ENCODE measurements around the gene GRID2.

The GRID2 gene

GRCh38 chr4:92678292-92678691, 374.5 kb downstream of the GRID2 start:
- no peak for DNase-seq (ENCODE audit: low read depth in 2 of 2)

DNA sequence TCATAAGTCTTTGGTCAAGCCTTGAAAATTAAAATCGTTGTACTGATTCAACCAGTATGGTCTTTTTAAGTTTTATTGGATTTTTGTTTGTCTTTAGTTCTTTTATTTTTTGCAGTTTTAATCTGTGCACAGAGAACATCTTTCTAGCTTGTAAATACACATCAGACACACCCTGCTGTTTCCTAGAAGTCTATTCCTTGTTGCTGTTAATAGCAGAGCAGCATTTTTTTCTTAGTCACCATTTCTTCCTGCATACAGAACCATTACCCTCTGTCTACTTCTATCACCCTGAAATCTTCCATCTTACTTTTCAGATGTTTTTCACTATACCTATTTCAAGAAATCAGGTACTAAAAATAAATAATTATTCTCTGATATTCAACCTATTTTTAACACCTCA, 375.4 kb downstream of the GRID2 start:
- DNase-seq (ENCODE audit: low read depth in 2 of 2), result no peak

DNA sequence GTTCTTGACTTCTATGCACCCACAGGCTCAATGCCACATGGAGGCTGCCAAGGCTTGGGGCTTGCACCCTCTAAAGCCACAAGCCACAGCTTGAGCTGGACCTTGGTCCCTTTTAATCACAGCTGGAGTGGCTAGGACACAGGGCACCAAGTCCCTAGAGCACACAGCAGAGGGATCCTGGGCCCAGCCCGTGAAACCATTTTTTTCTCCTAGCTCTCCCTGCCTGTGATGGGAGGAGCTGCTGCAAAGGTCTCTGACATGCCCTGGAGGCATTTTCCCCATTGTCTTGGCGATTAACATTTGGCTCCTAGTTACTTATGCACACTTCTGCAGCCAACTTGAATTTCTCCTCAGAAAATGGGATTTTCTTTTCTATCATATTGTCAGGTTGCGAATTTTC, 410.9 kb downstream of the GRID2 start:
- DNase-seq (ENCODE audit: low read depth in 2 of 2), result no peak

DNA sequence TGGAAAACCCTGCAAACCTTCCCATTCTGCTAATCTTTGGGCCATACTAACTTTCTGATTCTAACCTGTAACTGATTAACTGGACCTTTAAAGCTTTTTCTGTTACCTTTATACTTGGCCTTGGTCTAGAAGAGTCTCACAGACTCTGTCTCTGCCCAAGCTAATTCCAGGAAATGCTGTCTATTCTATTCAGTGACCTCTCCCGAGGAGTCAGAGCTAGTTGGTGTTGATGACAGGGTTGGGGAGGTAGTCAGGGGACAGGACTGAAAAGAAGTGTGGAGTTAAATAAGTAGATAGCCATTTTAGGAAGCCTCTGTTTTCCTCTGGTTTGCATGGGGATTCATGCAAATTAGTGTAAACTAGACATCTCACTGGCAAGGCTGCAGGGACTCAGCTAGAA, 429.5 kb downstream of the GRID2 start:
- DNase-seq (ENCODE audit: low read depth in 2 of 2), result no peak

DNA sequence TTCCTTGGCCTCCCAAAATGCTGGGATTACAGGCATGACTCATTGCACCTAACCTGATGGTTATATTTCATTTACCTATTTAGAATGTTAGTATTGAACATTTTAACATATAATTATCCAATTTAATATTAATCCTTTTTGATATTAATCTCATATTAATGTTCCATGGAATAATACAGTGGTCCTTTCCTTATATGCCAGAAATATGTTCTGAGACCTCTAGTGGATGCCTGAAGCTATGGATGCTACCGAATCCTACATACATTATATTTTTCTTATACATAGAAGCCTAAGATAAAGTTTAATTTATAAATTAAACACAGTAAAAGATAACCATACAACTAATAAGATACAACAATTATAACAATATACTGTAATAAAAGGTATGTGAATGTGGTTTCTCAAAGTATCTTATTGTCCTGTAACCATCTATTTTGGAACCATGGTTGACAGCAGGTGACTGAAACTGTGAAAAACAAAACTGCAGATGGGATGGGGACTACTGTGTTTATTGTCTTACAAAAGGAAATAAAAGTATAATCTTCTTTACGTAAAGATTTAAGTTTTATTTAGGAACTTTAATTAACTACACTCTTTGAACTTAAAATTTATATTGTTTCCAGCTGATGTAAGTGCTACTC, 431.4 kb downstream of the GRID2 start:
- DNase-seq (ENCODE audit: low read depth in 2 of 2), result no peak

DNA sequence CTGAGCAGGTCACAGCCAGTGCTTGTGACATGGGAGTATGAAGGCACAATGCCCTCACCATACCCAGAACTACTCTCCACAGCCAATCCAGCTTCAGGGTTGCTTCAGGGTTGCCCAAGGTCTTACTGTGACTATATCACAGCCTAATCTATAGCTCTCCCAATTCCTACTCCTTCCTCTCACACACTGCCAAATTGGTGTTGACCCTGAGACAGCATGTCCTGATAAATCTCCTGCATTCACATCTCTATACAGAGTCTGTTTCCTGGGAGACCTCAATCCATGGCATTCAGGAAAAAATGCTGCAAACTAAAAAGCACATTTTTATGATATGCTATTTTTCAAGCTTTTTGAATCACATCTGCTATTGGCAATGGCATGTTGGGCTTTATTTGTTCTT, 456.7 kb downstream of the GRID2 start:
- no peak for DNase-seq (ENCODE audit: low read depth in 2 of 2)

DNA sequence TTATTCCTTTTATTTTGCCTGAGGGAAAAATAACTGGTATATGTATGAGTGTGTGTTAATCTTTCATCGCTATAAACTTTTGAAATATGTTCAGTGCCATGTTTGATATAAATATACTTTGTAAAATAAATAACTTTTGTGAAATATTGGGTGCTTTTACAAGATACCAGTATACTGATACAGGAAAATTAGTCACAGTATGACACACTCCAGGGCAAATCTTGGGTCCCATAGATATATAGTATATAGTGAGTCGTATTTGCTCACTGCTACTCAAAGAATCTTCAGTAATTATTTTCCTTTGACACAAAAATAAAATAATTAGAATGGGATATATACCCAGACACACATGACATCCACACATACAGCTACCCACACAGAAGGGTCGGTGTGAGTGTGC, 472.3 kb downstream of the GRID2 start:
- no peak for DNase-seq (ENCODE audit: low read depth in 2 of 2)

DNA sequence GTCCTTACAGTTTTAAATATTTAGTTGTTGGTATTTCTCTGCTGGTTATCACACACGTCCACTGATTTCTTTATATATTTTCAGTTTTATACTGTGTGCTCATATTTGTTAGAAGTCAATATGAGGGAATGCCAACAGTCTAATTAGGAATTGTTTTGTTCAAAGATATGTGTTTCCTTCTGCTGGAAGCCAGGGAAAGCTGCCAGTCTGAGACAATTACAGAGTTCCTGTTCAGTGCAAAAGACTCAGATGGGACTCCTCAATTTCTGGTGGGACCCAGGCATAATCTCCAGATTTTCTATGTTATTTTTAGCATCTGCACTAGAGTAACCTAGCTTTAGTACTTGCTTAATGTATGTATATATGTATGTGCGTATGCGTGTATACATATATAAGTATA, 486.0 kb downstream of the GRID2 start:
- DNase-seq (ENCODE audit: low read depth in 2 of 2), result no peak

GRCh38 chr4:92791871-92792440, 488.2 kb downstream of the GRID2 start:
- no peak for DNase-seq (ENCODE audit: low read depth in 2 of 2)

DNA sequence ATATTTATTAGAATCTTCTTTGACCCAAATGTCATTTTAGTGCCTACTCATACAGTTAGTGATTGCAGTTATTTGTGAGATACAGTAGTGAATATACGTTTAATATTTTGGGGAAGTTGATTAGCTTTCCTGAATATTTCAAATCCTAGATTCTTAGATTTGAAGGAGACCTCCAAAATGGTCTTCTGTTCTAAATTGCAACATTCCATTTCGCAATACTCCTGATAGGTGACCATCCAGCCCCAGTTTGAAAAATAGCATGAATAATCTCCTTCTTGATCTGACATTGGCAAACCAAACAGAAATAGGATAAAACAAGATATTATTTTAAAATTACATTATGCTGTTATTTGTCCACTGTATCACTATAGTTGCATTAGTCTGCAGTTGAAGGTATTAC, 505.6 kb downstream of the GRID2 start:
- DNase-seq (ENCODE audit: low read depth in 2 of 2), result no peak

- DNase-seq (ENCODE audit: low read depth in 2 of 2), result no peak
Measured at GRCh38 chr4:92812652-92813051, 508.9 kb downstream of the GRID2 start.

DNA sequence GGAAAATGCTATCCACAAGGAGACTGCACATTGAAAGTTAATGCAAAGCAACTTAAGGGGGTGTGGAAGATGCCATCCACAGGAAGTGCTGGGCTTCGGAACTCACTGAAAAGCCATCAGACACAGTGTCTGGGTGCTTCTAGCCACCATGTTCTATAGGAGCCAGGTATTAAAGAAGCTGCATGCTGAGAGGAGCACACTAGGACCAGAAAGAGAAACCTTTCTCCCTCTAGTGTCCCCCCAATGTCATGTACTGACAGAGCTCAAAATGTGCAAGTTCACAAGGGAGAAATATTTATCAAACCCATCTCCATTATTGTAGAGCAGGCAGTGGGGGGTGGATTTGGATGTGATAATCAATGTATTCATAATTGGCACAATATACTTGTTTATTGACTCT, 510.9 kb downstream of the GRID2 start:
- no peak for DNase-seq (ENCODE audit: low read depth in 2 of 2)

DNA sequence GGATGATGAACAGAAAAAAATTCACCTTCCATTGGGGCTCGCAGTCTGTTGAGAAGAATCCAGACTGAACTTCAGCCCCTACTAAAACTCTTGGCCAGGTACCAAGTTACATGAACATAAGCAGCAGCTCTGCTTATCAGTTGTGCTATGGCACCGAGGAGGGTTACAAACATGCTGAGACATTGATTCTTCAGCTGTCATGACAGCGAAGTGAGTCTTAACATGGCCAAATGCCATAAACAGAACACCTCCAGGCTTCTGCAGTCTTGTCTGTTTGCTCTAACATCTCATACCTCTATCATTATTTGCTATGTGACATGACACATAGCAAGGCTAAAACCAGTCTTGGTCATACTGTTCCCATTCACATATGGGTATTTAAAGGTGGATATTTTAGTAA, 521.5 kb downstream of the GRID2 start:
- no peak for DNase-seq (ENCODE audit: low read depth in 2 of 2)

- no peak for DNase-seq (ENCODE audit: low read depth in 2 of 2)
Measured at GRCh38 chr4:92825791-92826190, 522.0 kb downstream of the GRID2 start.

DNA sequence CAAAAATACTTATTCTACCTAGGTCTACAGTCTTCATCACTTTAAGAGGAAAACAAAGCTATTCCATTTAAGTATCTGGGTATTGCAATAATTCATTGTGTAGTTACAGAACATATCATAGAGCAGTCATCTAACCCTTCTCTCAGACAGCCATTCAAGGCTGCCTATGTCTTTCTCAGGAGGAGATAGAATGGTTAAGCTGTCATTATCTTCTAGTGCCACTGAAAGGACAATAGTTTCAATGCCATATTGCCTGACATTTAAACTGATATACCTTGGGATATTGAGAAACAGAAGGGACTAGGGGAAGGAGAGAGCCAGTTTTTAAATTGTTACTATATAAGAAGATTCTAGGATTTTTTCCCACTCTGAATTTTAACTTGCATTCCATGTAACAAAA, 527.0 kb downstream of the GRID2 start:
- DNase-seq (ENCODE audit: low read depth in 2 of 2), result no peak

- DNase-seq (ENCODE audit: low read depth in 2 of 2), result no peak
Measured at GRCh38 chr4:92840880-92841279, 537.1 kb downstream of the GRID2 start.

GRCh38 chr4:92843784-92844183, 540.0 kb downstream of the GRID2 start:
- DNase-seq (ENCODE audit: low read depth in 2 of 2), result no peak

DNA sequence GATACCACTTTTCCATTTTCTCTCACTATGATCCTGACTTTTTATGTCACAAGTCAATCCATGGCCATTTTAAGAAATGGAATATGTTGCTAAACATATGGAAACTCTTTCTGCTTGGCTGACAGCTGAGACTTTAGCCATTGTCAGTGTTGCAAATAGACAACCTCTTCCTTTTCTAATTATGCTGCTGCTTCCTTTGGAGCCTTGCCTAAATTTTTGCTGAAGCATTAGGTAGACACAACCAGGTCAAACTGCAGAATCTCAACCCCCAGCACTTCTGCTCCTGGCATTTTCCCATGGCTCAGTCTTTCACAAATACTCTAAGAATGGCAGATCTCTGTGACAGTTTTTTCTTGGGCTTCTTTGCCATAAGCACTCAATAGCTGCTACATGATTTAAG, 543.3 kb downstream of the GRID2 start:
- DNase-seq (ENCODE audit: low read depth in 2 of 2), result no peak

DNA sequence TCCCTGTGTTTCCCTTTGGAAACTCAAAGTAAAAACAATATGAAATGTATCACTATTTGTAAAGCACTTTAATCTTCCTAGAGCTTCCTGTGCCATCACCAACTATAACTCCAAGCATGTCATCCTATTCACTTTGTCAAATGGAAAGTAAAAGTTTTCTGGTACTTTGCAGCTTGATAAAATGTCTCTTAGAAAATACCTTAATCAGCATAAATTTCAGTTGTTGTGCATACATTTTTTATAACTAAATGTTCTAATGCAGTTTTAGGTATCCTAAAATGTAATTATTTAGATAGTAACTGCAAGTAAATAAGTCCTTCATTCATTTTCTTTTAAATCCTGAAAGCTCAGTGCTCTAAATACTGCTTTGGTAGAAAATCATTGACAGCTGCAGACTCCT, 558.7 kb downstream of the GRID2 start:
- DNase-seq (ENCODE audit: low read depth in 2 of 2), result no peak

DNA sequence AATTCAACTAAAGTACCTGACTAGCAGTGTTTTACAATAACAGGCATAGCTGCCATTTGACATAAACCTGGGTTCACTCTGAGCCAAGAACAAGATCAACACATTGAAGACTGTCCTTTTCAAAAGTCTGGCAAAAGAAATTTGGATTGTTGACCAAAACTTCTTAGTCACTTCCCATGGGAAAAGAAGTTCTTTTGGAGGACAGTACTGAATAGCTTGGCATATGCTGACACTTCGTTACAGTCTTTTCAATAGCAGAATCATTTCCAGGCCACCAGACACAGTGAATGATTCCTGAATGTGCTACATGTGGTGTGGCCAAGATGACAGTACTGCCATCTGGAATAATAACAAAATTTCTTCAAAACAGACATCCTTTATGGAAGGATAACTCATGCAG, 560.3 kb downstream of the GRID2 start:
- no peak for DNase-seq (ENCODE audit: low read depth in 2 of 2)

GRCh38 chr4:92872604-92873003, 568.8 kb downstream of the GRID2 start:
- DNase-seq (ENCODE audit: low read depth in 2 of 2), result no peak

DNA sequence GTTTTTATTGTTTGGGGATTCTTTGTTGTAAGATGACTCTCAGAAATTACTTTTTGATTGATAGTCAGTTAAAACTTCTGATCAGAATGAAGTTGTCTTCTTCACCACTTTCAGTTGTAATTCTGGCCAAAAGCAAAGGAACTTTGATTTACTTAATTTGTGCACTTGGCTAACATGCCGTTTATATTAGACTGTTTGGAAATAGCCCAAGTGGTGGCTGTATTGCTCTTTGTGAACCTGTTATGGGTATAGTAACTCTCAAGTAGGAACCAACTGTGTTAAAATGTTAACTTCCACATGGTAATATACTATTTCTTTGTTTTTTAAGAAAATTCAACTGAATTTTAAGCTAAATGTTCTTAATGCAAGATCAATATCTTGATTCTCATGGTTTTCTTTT, 581.9 kb downstream of the GRID2 start:
- no peak for DNase-seq (ENCODE audit: low read depth in 2 of 2)

DNA sequence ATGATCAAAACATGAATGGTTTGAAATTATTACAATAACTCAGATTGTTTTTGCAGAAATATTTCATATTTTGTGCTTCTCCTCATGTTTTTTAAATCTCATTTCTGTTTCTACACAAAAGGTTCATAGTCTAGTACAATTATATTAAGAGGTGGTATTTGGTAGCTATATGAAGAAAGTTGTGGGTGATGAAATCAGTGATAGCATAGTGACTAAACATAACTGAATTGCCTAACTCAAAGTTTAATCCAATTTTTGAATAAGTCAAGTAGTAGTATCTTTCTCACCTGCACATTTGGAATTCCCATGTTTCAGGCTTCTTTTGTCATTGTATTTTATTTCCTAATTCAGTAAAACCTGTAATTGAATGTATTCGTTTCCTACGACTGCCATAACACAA, 648.7 kb downstream of the GRID2 start:
- DNase-seq (ENCODE audit: low read depth in 2 of 2), result no peak

- no peak for DNase-seq (ENCODE audit: low read depth in 2 of 2)
Measured at GRCh38 chr4:92952897-92953296, 649.1 kb downstream of the GRID2 start.
